ENCODE data around the gene BPNT1.

BPNT1 gene

DNA sequence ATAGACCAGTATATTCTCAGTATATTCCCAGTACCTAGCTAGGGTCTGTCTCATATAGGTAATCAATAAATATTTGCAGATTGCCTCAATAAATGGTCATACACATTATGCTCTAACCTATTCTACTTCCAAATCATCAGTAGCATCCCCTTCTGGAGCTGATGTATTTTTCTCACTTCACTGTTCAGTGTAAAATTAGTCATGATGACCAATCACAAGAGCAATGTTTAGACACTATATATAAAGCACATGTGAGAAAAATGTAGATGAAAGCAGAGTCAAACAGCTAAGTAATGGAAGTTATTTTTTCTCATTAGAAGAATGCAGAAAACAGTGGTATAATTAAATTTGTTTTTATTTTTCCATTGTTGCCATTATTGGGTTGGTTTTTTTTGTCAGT is 78.0 kb downstream of the BPNT1 start:
- peaks cover 33% of the 10 kb centered on the region for H3K36me3 Mint-ChIP-seq
- H3K27ac Mint-ChIP-seq: no peak overlapping the region
- no peaks in the 10 kb centered on the region for H3K9me3 Mint-ChIP-seq
- H3K4me3 Mint-ChIP-seq: no peak overlapping the region
- H3K4me1 Mint-ChIP-seq: no peaks in the 10 kb centered on the region
- H3K27me3 Mint-ChIP-seq: no peaks in the 10 kb centered on the region
- ATAC-seq (ENCODE audit: low read depth): no peak
- DNase-seq (ENCODE audit: low spot score in 2 of 2): no peak
